ENCODE measurements around the gene PEX7.
"Not testable (repeated sequence)": the region's sequence is repeated elsewhere in the genome, so short reads cannot be mapped to it uniquely, and the experiment has no call there.

Gene PEX7

DNA sequence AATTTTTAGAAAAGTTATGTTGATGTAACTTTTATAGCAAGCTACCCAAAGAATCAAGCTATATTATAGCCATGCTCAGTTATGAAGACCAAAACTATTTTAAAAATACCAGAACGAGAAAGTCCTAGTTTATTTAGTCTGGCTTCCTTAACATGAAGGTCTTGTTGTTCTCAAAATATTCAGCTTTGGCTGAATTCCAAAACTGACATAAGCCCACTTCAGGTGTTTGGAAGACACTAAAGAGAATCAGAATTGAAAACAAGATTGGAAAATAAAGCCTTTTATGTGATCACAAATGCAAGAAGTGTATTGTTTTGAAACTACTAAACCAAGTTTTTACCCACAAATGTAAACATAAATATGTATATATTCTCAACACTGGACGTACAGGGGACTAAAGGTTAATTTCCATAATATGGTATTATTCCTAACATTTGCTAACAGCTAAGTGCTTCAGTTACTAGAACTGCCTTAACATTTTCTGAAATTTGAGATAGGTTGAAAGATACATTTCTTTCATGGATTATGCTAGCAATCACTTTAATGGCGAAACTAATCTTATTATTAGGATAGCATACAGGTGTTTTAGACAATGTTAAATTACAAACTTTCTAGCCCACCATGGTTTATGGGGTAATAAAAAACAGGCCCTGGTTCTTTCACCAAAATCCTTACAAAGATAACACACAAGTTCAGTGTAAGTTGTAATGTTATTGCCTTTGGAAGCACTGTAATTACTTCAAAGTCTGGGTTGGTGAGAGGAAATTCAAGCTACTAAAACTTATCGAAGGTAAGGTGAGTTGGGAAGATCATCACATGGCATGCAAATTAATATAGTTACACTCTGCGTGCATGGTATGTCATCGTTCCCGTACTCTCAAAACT, 31.7 kb upstream of the PEX7 start:
- DNase-seq (ENCODE audit: low read depth in 2 of 2), result no peak

DNA sequence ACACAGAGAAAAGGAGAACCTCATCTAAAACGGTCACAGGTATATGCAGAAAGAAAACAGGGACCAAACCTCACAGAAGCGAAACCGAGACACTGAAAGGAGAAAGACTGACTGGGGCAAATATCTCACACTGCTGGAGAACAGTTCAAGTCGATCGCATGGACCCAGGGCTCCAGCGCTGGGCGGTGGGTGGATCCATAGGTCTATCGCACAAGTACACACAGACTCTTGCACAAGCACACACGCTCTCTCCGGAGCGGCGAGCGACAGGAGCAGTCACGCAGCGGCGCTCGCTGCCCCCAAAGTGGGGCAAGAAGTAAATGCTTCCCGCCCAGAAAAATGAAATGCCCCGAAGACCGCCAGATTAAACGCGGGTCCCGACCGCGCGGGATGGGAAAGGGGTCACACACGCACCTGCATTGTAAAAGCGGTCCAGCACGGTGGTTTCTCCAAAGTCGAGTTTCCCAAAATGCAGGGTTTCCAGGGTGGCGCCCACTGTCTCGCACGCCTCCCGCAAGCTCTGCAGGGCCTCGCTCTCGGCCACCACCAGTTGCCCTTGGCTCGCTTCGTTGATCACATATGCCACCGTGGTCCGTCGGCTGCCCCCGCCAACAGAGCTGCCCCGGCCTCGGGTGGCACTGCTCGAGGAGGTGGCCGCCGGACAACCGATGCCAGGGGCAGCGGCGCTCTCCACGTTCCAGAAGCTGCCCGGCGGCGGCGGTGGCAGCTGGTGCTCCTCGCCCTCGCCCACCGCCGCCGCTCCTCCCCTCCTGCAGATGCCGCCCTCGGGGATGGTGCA, 30.9 kb upstream of the PEX7 start:
- DNase-seq (ENCODE audit: low read depth in 2 of 2), result peak; percentile 38 to 39

DNA sequence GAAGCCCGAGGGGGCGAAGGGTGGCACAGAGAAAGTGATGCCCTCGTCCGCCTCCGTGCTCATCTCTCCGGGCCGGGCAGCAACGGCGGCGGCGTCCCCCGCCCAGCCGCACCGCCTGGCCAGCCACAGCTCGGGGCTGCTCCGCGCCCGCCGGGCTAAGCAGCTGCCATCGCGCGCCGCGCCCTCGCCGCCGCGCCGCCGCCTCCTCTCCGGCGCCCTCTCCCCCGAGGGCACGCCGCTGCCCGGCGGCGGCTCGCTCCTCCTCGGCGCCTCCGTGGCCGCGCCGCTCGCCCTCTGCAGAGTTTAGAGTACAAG, 30.3 kb upstream of the PEX7 start:
- DNase-seq (ENCODE audit: low read depth in 2 of 2), result no peak

DNA sequence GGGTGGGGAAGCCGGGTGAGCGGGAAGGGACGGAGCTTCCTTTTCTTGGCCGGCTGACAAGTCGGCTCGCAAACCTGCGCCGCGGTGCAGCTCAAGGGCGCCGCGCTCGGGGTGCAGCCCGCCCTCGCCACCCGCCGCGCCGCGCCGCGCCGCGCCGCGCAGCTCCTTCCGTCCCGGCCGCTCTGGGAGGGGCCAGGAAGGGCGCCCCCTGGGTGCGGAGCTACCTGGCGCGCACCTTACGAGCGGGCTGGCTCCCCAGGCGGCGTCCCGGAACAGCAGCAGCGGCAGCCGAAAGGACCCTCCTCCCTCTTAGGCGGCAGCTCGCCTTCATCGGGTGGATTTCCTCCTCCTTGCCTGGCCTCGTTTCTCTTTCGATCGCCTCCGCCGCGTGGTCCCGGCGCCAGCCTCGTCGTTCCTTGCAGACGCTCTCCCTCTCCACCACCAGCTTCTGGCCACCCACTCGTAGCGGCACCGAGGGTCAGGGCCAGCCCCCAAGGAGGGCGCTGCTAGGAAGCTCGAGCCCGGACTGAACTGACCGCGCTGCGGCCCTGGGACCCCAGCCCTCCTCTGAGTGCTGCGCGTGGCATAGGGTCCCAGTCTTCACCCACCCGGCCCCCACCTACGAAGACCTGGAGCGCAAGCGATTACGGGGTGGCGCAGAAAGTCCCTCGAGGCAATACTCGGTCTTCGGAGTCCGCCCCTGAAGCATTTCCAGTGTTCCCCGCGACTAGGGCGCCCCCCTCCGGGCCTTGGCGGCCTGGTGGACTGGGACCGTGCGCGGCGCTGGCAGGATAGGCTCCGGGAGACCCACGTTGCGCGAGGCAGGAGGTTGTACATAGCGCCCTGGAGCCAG, 29.8 kb upstream of the PEX7 start, which contains the start of gene MAP3K5:
Gene MAP3K5, minus strand, starts transcription at position 68 of the 853 bp plus-strand sequence. CDS start 320 bp downstream, outside the sequence.
- DNase-seq (ENCODE audit: low read depth in 2 of 2), result peak; percentile 94

DNA sequence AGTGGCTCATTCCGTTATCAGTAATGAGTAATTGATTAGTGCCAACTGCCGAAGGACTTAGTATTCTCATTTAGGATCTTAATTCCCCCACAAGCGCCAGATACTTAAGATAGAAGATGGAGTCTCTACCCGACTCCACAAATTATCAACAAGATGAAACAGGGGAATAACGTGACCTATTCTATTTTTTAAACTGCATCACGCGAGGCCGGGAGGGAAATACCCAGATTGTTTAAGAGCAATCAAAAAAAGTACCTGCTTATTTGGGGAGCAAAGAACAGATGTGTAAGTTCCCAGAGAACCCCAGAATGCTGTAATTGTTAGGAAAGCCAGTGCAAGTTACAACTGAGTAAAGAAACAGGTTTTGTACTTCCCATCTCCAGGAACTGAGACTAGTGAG, 29.0 kb upstream of the PEX7 start:
- DNase-seq (ENCODE audit: low read depth in 2 of 2), result no peak

DNA sequence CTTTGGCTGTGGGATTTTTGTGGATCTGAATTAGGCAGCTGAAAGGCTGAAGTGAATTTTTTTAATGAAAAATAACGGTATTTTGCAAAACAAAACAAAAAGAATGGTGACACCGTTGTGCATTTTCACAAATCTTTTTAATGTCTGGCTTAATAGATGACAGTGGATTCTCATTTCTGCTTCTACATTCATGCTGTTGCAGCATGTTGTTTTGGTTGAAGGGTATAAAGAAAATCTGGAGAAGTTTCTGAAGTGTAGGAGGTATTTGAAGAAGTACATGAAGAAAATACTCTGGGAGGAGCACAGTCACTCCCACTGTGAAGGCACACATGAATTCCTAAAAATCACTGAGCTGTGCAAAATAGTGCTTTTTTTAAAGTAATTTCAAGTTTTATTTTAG, 27.0 kb upstream of the PEX7 start:
- DNase-seq (ENCODE audit: low read depth in 2 of 2), result no peak

DNA sequence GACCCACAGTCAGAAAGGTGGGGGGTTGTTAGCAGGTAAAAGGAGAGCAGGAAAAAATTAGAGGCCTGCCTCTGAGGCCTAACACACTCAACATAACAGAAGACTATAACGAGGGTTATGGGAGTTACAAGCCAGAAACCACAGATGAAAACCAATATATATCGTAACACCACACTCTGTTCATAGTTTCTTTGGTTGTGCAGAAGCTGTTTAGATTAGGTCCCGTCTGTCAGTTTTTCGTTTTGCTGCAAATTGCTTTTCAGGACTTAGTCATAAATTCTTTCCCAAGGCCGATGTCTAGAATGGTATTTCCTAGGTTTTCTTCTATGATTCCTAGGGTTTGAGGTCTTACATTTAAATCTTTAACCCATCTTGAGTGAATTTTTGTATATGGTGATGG, 26.4 kb upstream of the PEX7 start:
- no peak for DNase-seq (ENCODE audit: low read depth in 2 of 2)

DNA sequence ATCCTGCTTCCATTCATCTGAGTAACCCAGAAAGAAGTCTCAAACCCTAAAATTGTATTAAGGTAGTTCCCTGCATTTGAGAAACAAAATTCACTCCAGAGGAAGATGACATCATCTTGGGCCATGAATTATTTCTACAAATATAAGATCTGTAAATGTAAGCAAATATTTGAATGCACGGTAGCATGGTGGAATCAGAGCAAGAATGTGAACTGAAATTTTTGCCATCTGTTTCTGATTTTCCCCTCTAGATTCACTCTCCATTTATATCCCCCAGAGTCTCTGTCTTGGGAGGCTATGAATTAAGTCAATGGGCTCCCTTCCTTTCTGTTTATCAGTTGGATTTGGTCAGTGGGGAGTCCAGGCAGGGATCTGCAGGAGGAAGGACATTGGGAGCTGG, 24.3 kb upstream of the PEX7 start:
- DNase-seq (ENCODE audit: low read depth in 2 of 2), result no peak

DNA sequence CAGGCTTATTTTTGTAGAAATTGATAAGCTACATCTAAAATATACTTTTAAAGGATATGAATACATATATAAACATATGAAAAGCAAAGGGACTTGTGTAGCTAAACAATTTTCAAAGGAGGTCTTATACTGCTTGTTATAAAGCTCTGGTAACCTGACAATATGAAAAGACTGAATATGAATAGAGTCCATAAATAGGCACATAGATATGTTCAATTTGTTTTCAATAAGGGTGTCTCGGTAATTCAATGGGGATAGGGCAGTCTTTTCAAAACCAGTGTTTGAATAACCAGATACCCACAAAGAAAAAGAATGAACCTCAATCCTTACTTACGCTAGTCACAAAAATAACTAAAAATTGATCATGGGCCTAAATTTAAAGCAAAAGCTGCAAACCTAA, 20.8 kb upstream of the PEX7 start:
- DNase-seq (ENCODE audit: low read depth in 2 of 2), result no peak

DNA sequence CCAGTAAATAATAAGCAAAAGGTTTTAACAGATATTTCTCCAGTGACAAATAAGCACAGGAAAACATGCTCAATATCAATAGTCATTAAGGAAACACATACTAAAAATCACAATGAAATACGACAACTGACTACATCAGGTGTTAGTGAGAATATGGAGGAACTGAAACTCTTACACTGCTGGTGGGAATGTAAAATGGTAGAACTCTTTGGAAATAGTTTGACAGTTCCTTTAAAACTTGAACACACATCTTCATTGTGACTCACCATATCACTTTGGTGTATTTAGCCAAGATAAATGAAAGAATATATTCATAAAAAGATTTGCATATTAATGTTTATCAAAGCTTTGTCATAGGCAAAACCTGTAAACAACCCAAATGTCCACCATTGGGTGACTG, 18.8 kb upstream of the PEX7 start:
- DNase-seq (ENCODE audit: low read depth in 2 of 2), result no peak

DNA sequence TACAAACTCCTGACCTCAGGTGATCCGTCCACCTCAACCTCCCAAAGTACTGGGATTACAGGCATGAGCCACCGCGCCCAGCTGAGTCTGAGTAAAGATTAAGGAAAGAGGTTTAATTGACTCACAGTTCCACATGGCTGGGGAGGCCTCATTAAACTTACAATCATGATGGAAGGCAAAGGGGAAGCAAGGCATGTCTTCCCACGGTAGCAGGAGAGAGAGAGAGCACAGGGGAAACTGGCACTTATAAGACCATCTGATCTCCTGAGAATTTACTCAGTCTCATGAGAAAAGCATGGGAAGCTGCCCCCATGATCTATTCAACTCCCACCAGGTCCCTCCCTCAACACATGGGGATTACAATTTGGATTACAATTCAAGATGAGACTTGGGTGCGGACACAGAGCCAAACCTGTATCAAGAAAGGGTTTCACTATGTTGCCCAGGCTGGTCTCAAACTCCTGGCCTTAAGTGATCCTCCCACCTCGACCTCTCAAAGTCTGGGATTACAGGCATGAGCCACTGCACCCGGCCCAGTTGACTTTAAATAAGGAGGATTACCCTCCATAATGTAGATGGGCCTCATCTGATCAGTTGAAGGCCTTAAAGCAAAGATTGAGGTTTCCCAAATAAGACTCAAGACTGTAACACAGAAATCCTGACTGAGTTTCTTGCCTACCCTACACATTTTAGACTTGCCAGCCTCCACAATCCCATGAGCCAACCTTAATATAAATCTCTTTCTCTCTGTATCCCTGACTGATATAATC, 13.1 kb upstream of the PEX7 start:
- no peak for DNase-seq (ENCODE audit: low read depth in 2 of 2)

DNA sequence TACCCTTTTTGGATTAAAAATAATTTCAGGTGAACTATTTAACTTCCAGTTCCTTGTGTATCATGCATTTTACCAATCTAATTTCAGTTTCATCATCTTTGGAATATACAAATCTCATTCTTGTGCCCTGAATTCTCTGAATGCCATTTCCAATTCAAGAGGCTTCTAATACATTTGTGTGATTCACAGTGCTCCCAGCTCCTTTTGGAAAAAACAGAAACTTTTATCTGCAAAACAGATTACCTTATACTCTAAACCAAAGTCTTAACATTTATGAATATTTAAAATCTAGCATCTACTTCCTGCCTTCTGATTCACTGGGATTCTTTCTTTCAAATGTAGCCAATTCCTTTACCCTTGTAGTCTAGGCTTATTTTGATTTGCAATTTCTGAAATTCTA, 11.1 kb upstream of the PEX7 start:
- DNase-seq (ENCODE audit: low read depth in 2 of 2), result no peak

DNA sequence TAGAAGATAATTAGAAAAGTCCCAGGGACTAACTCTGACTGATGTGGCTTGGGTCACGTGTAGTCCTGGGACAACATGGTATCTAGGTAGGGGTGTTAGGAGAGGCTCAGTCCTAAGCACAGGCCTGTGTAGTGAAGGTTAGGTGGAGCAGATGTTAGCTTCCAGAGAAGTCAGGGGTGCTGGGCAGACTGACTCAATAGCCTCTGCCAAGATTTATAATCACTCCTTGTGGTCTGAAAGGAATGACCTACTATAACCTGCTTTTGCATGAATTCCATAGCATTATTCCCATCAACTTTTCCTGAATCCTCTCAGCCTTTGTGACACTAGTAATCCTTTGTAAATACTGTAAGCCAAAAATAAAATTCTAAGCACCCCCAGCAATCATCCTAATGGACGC, 10.2 kb upstream of the PEX7 start:
- DNase-seq (ENCODE audit: low read depth in 2 of 2), result no peak

DNA sequence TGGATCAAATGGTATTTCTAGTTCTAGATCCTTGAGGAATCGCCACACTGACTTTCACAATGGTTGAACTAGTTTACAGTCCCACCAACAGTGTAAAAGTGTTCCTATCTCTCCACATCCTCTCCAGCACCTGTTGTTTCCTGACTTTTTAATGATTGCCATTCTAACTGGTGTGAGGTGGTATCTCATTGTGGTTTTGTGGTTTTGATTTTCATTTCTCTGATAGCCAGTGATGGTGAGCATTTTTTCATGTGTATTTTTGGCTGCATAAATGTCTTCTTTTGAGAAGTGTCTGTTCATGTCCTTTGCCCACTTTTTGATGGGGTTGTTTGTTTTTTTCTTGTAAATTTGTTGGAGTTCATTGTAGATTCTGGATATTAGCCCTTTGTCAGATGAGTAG, 6.8 kb upstream of the PEX7 start:
- DNase-seq (ENCODE audit: low read depth in 2 of 2), result not testable (repeated sequence)

DNA sequence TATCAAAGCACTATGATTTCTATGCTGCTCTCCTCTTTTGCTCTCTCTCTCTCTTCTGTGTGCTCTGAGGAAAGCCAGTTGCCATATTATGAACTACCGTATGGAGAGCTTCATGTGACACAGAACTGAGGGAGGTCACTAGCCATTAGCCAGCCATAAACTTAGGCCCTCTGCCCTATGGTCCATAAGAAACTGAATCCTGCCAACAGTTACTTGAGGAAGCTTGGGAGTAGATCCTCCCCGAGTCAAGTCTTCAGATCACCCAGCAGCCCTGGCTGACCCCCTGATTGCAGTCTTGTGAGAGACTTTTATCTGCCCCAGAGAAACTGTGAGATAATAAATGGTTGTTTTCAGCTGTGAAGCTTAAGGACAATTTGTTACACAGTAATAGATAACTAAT, 5.7 kb upstream of the PEX7 start:
- DNase-seq (ENCODE audit: low read depth in 2 of 2), result no peak

DNA sequence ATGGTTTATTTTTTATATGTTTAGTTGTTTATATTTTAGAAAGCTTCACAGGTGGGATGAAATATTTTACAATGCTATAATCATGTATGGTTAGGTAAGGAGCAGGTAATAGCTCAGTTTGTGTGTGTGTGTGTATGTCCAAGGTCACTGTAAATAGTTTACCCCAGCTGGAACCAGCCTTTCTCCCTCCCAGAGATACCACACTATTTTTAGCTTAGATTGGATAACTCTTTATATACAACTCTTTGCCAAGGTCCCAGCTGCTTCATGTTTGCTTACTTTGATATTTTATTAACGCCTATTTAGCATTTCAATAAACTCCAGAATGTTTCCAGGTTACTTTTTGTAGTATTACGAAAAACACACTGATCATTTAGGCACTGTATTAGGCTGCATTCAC, 1.8 kb upstream of the PEX7 start:
- DNase-seq (ENCODE audit: low read depth in 2 of 2), result no peak

DNA sequence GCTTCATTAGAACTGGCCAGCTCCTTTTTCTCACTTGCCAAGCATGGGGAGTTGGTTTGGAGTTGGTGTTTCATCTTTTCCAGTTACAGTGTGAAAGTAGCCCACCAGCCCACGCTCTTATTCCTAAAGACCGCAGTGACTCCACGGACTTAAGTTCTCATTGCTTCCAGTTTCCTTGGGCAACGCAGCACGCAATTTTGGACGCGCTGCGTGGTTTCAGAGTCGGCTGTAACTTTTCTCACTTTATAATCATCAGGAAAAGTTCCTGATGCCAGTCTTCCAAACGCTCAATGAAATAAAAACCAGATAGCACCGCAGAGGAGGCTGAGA, 381 bp upstream of the PEX7 start:
- DNase-seq (ENCODE audit: low read depth in 2 of 2), result peak in 1 of 2 donors; percentile 14

DNA sequence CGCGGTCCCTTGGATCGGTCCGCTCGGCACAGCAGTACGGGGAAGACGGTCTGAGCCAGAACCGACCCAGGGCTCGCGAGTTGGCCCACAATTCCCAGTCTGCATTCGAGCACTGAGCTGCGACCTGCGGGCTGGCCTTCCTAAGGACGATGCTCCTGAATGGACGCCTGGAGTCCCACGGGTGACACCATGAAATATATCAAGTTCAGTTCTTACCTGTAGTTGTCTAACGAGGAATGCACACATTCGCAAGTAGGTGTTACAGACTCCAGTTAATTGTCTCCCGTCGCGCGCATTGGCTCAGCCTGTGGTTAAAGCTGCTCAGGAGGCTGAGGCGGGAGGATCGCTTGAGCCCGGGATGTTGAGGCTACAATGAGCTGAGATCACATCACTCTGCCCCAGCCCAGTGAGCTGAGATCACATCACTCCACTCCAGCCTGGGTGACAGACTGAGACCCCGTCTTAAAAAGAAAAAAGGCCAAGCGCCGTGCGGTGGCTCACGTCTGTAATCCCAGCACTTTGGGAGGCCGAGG, 802 bp downstream of the PEX7 start:
- DNase-seq (ENCODE audit: low read depth in 2 of 2), result no peak

DNA sequence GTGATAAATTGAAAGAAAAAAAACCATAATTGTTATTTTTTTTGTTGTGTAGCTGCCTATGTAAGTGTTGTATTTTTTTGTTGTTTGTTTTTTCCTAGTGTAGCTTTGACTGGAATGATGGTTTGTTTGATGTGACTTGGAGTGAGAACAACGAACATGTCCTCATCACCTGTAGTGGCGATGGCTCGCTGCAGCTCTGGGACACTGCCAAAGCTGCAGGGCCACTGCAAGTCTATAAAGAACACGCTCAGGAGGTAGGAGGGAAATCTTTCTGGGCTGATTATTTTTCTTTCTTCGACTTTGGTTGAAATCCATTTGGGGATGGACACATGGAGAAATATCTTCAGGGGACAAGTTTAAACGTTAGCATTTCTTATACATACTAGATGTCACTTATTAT, 3.8 kb downstream of the PEX7 start:
- DNase-seq (ENCODE audit: low read depth in 2 of 2), result no peak

DNA sequence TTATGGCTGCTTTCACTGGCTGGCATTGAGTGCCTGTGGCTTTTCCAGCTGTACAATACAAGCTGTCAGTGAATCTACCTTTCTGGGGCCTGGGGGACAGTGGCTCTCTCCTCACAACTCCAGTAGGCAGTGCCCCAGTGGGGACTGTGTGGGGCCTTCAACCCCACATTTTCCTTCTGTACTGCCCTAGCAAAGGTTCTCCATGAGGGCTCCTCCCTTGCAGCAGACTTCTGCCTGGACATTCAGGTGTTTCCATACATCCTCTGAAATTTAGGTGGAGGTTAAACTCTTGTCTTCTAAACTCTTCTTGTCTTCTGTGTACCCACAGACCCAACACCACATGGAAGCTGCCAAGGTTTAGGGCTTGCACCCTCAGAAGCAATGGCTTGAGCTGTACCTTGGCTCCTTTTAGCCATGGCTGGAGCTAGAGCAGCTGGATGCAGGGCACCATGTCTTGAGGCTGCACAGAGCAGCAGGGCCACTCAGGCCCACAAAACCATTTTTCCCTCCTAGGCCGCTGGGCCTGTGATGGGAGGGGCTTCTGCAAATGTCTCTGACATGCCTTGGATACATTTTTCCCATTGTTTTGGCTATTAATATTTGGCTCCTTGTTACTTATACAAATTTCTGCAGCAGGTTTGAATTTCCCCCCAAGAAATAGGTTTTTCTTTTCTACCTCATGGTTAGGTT, 9.6 kb downstream of the PEX7 start:
- no peak for DNase-seq (ENCODE audit: low read depth in 2 of 2)

All from stimulated activated CD4-positive, alpha-beta T cell treated with anti-CD3 and anti-CD28 coated beads, Interleukin-1b, Interleukin-23, amount 100 ng/mL, for 4 hours (primary cell).